HG03457 (cell line): Measurements from ENCODE around the gene CAMK2D.

Experiments used
- ATAC-seq: cut with Tn5 transposase; IDR thresholded peaks from one replicate; pipeline ENCODE4 v1.9.1; 2021; ENCODE audit warnings: moderate number of reproducible peaks; ENCODE audit not compliant: unreplicated experiment

The CAMK2D gene

GRCh38 chr4:113450295-113451080 lies 311.1 kb downstream of the CAMK2D start:
- no peak for ATAC-seq

GRCh38 chr4:113449410-113449974 lies 312.0 kb downstream of the CAMK2D start:
- ATAC-seq, result no peak

GRCh38 chr4:113447769-113448168 lies 313.8 kb downstream of the CAMK2D start:
- ATAC-seq, result no peak

- ATAC-seq, result no peak
Measured at GRCh38 chr4:113447061-113447460, 314.5 kb downstream of the CAMK2D start.

GRCh38 chr4:113446019-113446418 lies 315.5 kb downstream of the CAMK2D start:
- no peak for ATAC-seq

- ATAC-seq, result no peak
Measured at GRCh38 chr4:113445286-113445685, 316.3 kb downstream of the CAMK2D start.

- no peak for ATAC-seq
Measured at GRCh38 chr4:113444386-113444785, 317.2 kb downstream of the CAMK2D start.

- ATAC-seq, result no peak
Measured at GRCh38 chr4:113442826-113443225, 318.7 kb downstream of the CAMK2D start.

GRCh38 chr4:113440371-113440770 lies 321.2 kb downstream of the CAMK2D start:
- no peak for ATAC-seq

GRCh38 chr4:113438596-113438995 lies 322.9 kb downstream of the CAMK2D start:
- ATAC-seq, result no peak

GRCh38 chr4:113437129-113437528 lies 324.4 kb downstream of the CAMK2D start:
- ATAC-seq, result no peak

GRCh38 chr4:113436360-113436759 lies 325.2 kb downstream of the CAMK2D start:
- no peak for ATAC-seq

- ATAC-seq, result no peak
Measured at GRCh38 chr4:113435893-113436292, 325.6 kb downstream of the CAMK2D start.

GRCh38 chr4:113434247-113434587 lies 327.3 kb downstream of the CAMK2D start:
- ATAC-seq, result no peak

- no peak for ATAC-seq
Measured at GRCh38 chr4:113433536-113434246, 327.8 kb downstream of the CAMK2D start.

- ATAC-seq, result no peak
Measured at GRCh38 chr4:113433116-113433515, 328.4 kb downstream of the CAMK2D start.

GRCh38 chr4:113423631-113424030 lies 337.9 kb downstream of the CAMK2D start:
- no peak for ATAC-seq

GRCh38 chr4:113420938-113421337 lies 340.6 kb downstream of the CAMK2D start:
- no peak for ATAC-seq

GRCh38 chr4:113419631-113420030 lies 341.9 kb downstream of the CAMK2D start:
- ATAC-seq, result no peak

- ATAC-seq, result no peak
Measured at GRCh38 chr4:113411496-113411938, 350.0 kb downstream of the CAMK2D start.

- no peak for ATAC-seq
Measured at GRCh38 chr4:113410686-113411085, 350.9 kb downstream of the CAMK2D start.

- ATAC-seq, result no peak
Measured at GRCh38 chr4:113409181-113409580, 352.4 kb downstream of the CAMK2D start.
